ENCODE results near the gene LCK.

The LCK gene

GRCh38 chr1:32250893-32251716 lies at the start of gene LCK:
TSS of gene LCK (plus strand) at chr1:32251265. CDS start at chr1:32274330, 23,065 bp downstream.
- no peak for DNase-seq (ENCODE audit: low read depth)

DNA sequence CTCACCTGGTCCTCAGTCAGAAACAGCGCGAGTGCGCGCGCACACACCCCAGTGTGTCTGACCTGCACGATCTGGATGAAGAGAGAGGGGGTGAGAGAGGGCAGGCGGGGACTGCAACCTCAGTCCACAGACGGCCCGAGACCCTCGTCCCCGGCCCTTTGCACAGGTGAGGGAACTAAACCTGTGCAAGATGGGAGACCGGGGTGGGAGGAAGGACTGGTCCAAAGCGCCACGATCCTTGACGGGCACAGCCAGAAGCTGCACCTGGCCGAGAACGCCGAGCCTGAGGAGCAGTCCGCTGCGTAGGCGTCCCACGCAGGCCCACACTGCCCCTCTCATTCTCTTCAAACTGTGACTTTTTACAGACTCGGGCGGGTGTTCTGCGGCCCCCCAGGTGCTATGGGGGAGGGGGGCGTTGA lies 46.1 kb upstream of the LCK start:
- no peak for DNase-seq (ENCODE audit: low read depth)

DNA sequence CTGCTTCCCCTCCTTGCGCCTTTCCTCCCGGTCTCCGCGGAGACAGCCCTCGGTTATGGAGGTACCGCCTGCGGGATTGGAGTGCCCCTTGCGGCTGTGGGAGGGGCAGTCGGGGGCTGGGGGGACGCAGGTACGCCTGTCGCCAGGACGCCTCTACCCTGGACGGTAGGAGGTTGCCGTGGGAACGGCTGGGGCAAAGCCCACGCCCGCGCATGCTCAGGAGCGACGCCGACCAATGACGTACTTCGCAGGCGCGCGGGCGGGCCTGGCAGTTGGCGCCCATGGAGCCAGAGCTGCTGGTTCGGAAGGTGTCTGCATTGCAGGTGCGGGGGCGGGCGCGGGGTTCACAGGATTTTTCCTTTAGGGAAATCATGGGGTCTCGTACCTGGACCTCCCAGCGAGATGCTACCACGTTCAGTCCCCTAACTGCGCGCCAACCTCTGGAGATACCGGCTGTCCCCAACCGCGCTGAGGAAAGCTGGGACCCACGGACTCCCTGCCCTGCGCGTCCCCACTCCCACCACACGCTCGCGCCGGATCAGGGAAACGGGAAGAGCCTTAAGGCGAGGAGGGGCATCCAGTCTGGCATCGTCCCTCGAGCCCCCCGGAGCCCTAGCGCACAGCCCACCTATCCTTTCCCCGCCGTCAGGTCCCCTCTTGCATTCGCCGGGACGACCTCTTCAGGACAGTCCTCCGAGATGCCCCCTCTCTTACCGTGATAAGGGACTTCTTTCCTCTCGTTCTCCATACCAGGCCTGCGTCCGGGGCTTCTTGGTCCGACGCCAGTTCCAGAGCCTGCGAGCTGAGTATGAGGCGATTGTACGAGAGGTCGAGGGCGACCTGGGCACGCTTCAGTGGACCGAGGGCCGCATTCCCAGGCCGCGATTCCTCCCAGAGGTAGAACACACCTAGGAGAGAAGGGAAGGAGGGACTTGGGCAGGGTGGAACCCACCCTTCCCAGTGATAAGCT lies 45.4 kb upstream of the LCK start, which contains the start of gene IQCC:
TSS of gene IQCC (plus strand) at position 271 of the 970 bp plus-strand sequence. CDS start at position 282, 11 bp downstream.
- peak; percentile 72 for DNase-seq (ENCODE audit: low read depth)

- DNase-seq (ENCODE audit: low read depth), result no peak
These were observed 42.6 kb upstream of the LCK start for GRCh38 chr1:32208469-32208868.

DNA sequence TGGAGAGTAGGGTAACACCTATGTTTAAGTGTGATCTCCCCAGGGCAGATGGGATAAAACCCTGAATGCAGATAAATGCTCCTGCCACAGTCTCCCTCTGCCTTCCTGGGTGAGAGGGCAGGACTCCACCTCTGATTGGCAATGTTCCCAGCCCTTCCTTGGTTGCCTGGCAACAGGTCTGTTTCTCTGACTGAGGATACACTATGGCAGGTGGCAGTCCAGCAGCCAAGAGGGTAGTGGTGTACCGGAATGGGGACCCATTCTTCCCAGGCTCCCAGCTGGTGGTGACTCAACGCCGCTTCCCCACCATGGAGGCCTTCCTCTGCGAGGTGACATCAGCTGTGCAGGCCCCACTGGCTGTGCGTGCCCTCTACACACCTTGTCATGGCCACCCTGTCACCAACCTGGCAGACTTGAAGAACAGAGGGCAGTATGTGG lies 42.2 kb upstream of the LCK start, which contains the start of gene DCDC2B:
TSS of gene DCDC2B (plus strand) at position 199 of the 438 bp plus-strand sequence. CDS start at position 204, 5 bp downstream.
- DNase-seq (ENCODE audit: low read depth), result no peak

GRCh38 chr1:32215629-32216480 lies 35.2 kb upstream of the LCK start:
- peak; percentile 47 for DNase-seq (ENCODE audit: low read depth)

GRCh38 chr1:32216566-32216965 lies 34.5 kb upstream of the LCK start:
- no peak for DNase-seq (ENCODE audit: low read depth)

DNA sequence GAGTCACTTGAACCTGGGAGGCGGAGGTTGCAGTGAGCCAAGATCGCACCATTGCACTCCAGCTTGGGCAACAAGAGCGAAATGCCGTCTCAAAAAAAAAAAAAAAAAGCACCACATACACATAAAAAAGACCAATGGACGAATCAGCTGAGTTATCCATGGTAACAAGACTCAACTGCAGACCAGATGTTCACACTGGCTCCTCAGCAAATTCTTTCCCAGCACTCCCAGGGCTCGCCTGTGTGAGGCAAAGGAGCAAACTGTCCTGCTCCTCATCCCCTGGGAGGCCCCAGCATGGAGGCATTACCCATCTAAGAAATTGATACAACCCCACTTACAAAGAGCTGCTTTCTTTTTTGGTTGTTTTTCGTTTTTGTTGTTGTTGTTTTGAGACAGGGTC lies 32.0 kb upstream of the LCK start:
- peak; percentile 69 for DNase-seq (ENCODE audit: low read depth)

- no peak for DNase-seq (ENCODE audit: low read depth)
These were observed 30.1 kb upstream of the LCK start for GRCh38 chr1:32220746-32221580.

GRCh38 chr1:32221581-32221979 lies 29.5 kb upstream of the LCK start:
- DNase-seq (ENCODE audit: low read depth), result no peak

DNA sequence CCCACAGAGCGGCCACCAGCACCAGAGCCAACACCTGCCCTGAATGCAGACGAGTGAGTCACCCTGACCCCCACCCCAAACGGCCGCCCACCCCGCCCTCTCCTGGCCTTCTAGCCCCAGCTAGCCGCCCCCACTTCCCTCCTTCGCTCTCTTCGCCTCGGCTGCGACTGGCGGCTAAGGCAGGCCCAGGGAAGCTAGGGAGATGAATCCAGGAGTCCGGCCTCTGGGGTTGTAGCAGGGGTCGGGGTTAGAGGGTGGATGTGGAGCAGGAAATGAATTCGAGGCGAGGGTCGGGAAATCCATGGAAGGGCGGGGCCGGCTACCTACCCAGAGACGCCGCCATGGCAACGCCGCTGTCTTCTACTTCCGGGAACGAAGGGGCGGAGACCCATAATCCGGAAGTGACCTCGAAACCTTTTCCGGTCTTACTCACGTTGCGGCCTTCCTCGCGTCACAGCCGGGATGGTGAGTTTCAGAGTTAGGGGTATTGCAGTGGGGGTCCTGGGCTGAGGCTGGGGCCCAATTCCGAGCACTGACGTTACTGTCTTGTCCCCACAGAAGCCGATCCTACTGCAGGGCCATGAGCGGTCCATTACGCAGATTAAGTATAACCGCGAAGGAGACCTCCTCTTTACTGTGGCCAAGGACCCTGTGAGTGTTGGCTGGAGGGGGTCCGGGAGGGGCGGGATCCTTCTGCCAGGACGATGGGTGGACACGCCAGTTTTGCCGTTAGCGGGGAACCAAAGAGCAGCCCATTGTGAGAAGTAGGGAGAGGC lies 28.9 kb upstream of the LCK start, which contains the start of the genes EIF3I and TMEM234:
TSS of gene EIF3I (plus strand) at position 428 of the 776 bp plus-strand sequence. CDS start at position 463, 35 bp downstream.
TSS of gene TMEM234 (minus strand) at position 374 of the 776 bp plus-strand sequence. CDS start at position 343, 31 bp downstream.
- DNase-seq (ENCODE audit: low read depth), result peak; percentile 88

- DNase-seq (ENCODE audit: low read depth), result no peak
These were observed 27.4 kb upstream of the LCK start for GRCh38 chr1:32223683-32224082.

DNA sequence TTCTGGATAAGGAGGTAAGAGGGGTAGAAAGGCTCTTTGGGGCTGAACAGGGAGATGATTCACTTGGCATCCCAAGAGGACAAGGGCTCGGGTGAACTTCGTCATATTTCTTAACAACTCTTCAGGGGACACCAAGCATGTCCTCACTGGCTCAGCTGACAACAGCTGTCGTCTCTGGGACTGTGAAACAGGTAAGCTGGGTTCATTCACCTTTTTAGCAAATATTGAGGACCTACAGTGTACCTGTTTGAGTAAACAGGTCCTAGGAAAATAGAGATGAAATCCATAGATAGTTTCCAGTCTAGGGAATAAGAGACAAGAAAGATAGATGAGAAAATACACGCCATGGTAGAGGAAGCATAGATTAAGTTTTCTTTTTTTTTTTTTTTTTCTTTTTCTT lies 26.8 kb upstream of the LCK start:
- DNase-seq (ENCODE audit: low read depth), result no peak

GRCh38 chr1:32228771-32229170 lies 22.3 kb upstream of the LCK start:
- no peak for DNase-seq (ENCODE audit: low read depth)

DNA sequence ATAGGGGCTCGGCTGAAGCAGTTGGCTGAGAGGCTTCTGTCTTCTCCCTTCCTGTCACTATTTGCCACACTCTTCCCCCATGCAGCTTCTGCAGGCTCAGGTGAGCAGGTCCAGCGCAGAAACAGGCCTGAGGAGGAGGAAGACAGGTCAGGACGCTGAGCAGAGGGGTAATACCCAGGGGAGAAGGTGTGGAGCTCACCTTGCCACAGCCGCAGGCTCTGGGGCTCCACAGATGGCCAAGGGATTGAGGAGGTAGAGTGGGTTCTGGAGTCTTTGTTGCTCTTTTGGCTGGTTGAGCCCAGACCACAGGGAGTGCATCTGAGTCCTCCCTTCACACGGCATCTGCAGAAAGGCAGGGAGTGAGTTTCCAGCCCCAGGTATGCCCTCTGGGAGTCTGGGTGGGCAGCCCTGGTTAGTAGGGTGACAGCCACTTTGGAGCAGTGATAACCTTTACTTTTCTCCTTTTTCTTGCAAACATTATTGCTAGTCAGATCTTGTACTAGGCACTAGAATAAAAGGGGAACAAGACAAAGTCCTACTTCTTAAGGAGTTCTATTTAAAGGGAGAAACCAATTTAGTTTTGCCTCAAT lies 19.1 kb upstream of the LCK start:
- DNase-seq (ENCODE audit: low read depth), result no peak

- no peak for DNase-seq (ENCODE audit: low read depth)
These were observed 18.3 kb upstream of the LCK start for GRCh38 chr1:32232558-32233304.

DNA sequence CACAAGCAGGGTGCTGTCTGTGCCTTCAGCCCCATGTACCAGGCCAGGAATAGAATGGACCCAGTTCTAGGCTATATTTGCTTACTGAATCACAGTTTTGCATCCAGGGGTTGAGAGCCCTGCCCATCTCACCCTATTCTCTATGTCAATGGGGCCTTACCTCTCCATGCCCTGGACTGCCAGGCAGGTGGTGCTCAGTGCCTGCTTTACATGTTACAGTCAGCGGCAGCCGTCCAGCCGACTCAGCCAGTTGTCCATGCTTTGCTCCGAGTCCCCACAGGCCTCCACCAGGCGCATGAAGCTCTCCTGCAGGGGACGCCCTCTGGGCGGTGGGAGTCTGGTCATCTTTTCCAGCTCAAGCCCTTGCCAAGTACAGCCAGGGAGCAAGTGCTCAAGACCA lies 16.3 kb upstream of the LCK start:
- DNase-seq (ENCODE audit: low read depth), result no peak

GRCh38 chr1:32239337-32239736 lies 11.7 kb upstream of the LCK start:
- DNase-seq (ENCODE audit: low read depth), result no peak

GRCh38 chr1:32239790-32240139 lies 11.3 kb upstream of the LCK start:
- no peak for DNase-seq (ENCODE audit: low read depth)

Data from fibroblast of gingiva (primary cell).